Liver (tissue), 3 donors: ENCODE results near the gene GK.

Experiments used
- ATF3 ChIP-seq: IDR thresholded peaks from 2 replicates; pipeline ENCODE4 v1.6.1; 2016; ENCODE audit warnings: antibody characterized with exemption
- CTCF ChIP-seq: fragments of 150-350 bp; IDR thresholded peaks from 2 replicates; pipeline ENCODE4 v1.5.1; 2017; ENCODE audit warnings: improper control_type of control experiment, low read depth, low read length; ENCODE audit not compliant: missing input control
- GABPA ChIP-seq, 2 donors: IDR thresholded peaks in 1 of 2; conservative IDR thresholded peaks in 1 of 2; 2 replicates each; pipeline ENCODE4 v1.6.1; 2016; ENCODE audit warnings: antibody characterized with exemption in 2 of 2, mild to moderate bottlenecking in 1 of 2, moderate library complexity in 1 of 2
- JUND ChIP-seq, 2 donors: IDR thresholded peaks; 2 replicates each; pipeline ENCODE4 v1.6.1; 2016; ENCODE audit warnings: antibody characterized with exemption in 2 of 2
- MAX ChIP-seq: IDR thresholded peaks from 2 replicates; pipeline ENCODE4 v1.6.1; 2016; ENCODE audit warnings: antibody characterized with exemption
- RAD21 ChIP-seq, 2 donors: IDR thresholded peaks; 2 replicates each; pipeline ENCODE4 v1.6.1; 2016; ENCODE audit warnings: antibody characterized with exemption in 2 of 2, mild to moderate bottlenecking in 2 of 2
- SP1 ChIP-seq: IDR thresholded peaks from 2 replicates; pipeline ENCODE4 v1.6.1; 2018; ENCODE audit warnings: antibody characterized with exemption, mild to moderate bottlenecking
- TAF1 ChIP-seq: conservative IDR thresholded peaks from 2 replicates; pipeline ENCODE4 v1.6.1; 2016; ENCODE audit warnings: antibody characterized with exemption, mild to moderate bottlenecking
- YY1 ChIP-seq: IDR thresholded peaks from 2 replicates; pipeline ENCODE4 v1.6.1; 2016; ENCODE audit warnings: antibody characterized with exemption, mild to moderate bottlenecking
- ZBTB33 ChIP-seq: IDR thresholded peaks from 2 replicates; pipeline ENCODE4 v1.6.1; 2016; ENCODE audit warnings: antibody characterized with exemption
- donor health status: healthy.
- donor health status: healthy.

- TF ChIP-seq MAX (no peak), CTCF (no peak), JUND (IDR thresholded peaks at IDR 0.05) (no peak), ZBTB33 (no peak), ATF3 (no peak), SP1 (no peak), TAF1 (no peak), GABPA (IDR thresholded peaks at IDR 0.05 in 1 of 2, conservative IDR thresholded peaks at IDR 0.05 in 1 of 2) (no peak), YY1 (no peak), RAD21 (IDR thresholded peaks at IDR 0.05) (no peak)
These were observed 30.9 kb upstream of the GK start for GRCh38 chrX:30622361-30622760.
